GM23248 (cell line): ENCODE data around the gene ZBTB22. TPM values are rescaled to one million over a fixed set of nuclear protein-coding genes. Genes with fewer than 3 reads are reported as not detected.
"Not testable (repeated sequence)": the region's sequence is repeated elsewhere in the genome, so short reads cannot be mapped to it uniquely, and the experiment has no call there.

Source experiments
- DNase-seq: peaks from one replicate; pipeline ENCODE4 v3.0.0-alpha.2; 2015
- H2AFZ ChIP-seq: fragments of 200-600 bp; sonication (generic); 2 replicates; pipeline ENCODE4 v1.6.1; 2016; ENCODE audit warnings: antibody characterized with exemption
- H3F3A ChIP-seq: fragments of 200-600 bp; sonication (generic); 2 replicates; pipeline ENCODE4 v1.6.1; 2016; ENCODE audit warnings: mild to moderate bottlenecking, antibody characterized with exemption, mixed run types; ENCODE audit not compliant: insufficient read depth
- H3K27ac ChIP-seq: fragments of 200-600 bp; sonication (generic); 2 replicates; pipeline ENCODE4 v1.5.1; 2016; ENCODE audit warnings: mild to moderate bottlenecking
- H3K27me3 ChIP-seq: fragments of 200-600 bp; sonication (generic); replicated peaks from 2 replicates; pipeline ENCODE4 v1.6.1; 2016; ENCODE audit warnings: mild to moderate bottlenecking; ENCODE audit not compliant: insufficient read depth
- H3K36me3 ChIP-seq: fragments of 200-600 bp; sonication (generic); 2 replicates; pipeline ENCODE4 v1.6.1; 2016; ENCODE audit warnings: low read depth, mild to moderate bottlenecking
- H3K4me1 ChIP-seq: fragments of 200-600 bp; sonication (generic); 2 replicates; pipeline ENCODE4 v1.6.1; 2016; ENCODE audit warnings: mild to moderate bottlenecking; ENCODE audit not compliant: insufficient read depth
- H3K4me2 ChIP-seq: fragments of 200-600 bp; sonication (generic); one replicate; pipeline ENCODE4 v1.6.1; 2016; ENCODE audit warnings: mild to moderate bottlenecking; ENCODE audit not compliant: unreplicated experiment
- H3K4me3 ChIP-seq: fragments of 200-600 bp; sonication (generic); 2 replicates; pipeline ENCODE4 v1.5.1; 2016; ENCODE audit warnings: mild to moderate bottlenecking
- H3K79me2 ChIP-seq: fragments of 200-600 bp; sonication (generic); 2 replicates; pipeline ENCODE4 v1.6.1; 2016; ENCODE audit warnings: mild to moderate bottlenecking; ENCODE audit not compliant: insufficient read depth
- H3K9ac ChIP-seq: fragments of 200-600 bp; sonication (generic); 2 replicates; pipeline ENCODE4 v1.6.1; 2016; ENCODE audit warnings: mild to moderate bottlenecking
- H3K9me2 ChIP-seq: fragments of 200-600 bp; sonication (generic); 2 replicates; pipeline ENCODE4 v1.6.1; 2016; ENCODE audit warnings: mixed run types, mild to moderate bottlenecking, moderate library complexity; ENCODE audit not compliant: insufficient read depth
- H3K9me3 ChIP-seq: fragments of 200-600 bp; sonication (generic); one replicate; pipeline ENCODE4 v1.6.1; 2017; ENCODE audit warnings: low read depth
- H4K20me1 ChIP-seq: fragments of 200-600 bp; sonication (generic); 2 replicates; pipeline ENCODE4 v1.6.0; 2016; ENCODE audit not compliant: insufficient read depth
- EZH2 ChIP-seq: fragments of 200-600 bp; sonication (generic); IDR thresholded peaks from 2 replicates; pipeline ENCODE4 v1.6.1; 2018; ENCODE audit warnings: antibody characterized with exemption, mild to moderate bottlenecking; ENCODE audit not compliant: insufficient read depth, poor library complexity, severe bottlenecking
- EZH2phosphoT487 ChIP-seq: fragments of 200-600 bp; sonication (generic); IDR thresholded peaks from 2 replicates; pipeline ENCODE4 v1.6.1; 2018; ENCODE audit warnings: antibody characterized with exemption, moderate library complexity, mild to moderate bottlenecking, low read depth; ENCODE audit not compliant: insufficient read depth
- WGBS, 2 experiments: methylation state at CpG; one replicate each; pipeline ENCODE4 v1.1.6; 2015 to 2017; ENCODE audit warnings: low lambda C conversion rate in 2 of 2, low coverage in 1 of 2; ENCODE audit errors: missing lambda C conversion rate in 2 of 2; 5-methylcytosine and 5-hydroxymethylcytosine counted together
- in situ Hi-C: fragments of 300-500 bp; cut with MboI; formaldehyde crosslinking; loops from 2 replicates; pipeline ENCODE4 v1.15.0; 2020
- polyA plus RNA-seq: library from polyadenylated mRNA; unstranded; fragments of >200 nt; fragmentation: Nextera tagmentation; extraction: Ambion mirVana; gene quantifications from 2 replicates; pipeline ENCODE4 v1.2.1, GENCODE V29; 2016
- total RNA-seq: library from RNA; depleted of rRNA; stranded (reverse); fragments of >200 nt; shearing (Covaris generic); gene quantifications from 2 replicates; pipeline ENCODE4 v1.2.3, GENCODE V29; 2014

ZBTB22 gene
- total and polyA plus RNA-seq, 2 experiments from 2014 or later, result 9.8 to 18.3 TPM

DNA sequence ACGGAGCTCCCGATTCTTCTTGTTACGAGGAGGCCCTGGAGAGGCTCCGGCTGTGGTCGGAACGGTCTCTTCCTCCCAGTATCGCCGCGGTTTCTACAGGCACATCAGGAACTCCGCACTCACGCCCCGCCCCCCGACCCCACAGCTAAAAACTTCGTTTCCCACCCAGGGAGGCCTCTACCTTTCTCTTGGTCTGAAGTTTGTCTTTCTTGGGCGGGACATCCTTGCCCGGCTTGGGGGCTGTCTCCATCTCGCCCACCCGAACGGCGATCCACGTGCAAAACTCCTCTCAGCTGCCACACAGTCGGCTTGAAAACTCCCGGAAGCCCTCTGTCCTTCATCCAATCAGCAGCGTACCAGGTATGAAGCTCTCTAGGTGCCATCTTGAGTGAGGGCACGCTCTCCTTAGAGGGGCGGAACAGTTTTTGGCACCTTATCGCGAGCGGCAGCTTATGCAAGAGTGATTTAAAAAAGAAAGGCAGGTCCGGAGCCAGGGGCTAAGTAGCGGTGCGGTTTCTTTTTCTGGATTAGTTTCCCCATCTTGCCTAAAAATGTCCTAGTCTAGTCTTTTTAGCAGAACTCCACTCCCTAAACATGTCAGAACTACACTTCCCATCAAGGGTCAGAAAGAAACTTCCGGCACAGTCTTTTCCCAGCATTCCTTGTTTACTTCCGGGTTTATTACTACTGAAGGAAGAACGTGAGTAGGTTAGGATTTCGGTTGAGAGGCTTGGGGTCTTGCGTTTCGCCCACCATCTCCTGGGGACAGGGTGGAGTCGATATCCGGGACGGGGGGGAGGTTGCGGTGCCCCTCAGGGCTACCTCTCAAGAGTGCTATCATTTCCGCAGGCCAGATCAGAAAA, 28.4 kb downstream of the ZBTB22 start, which contains the start of the genes PFDN6 and WDR46:
PFDN6 (plus strand) TSS at position 681 of the 863 bp plus-strand sequence. CDS start 256 bp downstream, outside the sequence.
WDR46 (minus strand) TSS at position 319 of the 863 bp plus-strand sequence; CDS start at position 250, 69 bp downstream.
- DNase-seq, result peak; percentile 95

DNA sequence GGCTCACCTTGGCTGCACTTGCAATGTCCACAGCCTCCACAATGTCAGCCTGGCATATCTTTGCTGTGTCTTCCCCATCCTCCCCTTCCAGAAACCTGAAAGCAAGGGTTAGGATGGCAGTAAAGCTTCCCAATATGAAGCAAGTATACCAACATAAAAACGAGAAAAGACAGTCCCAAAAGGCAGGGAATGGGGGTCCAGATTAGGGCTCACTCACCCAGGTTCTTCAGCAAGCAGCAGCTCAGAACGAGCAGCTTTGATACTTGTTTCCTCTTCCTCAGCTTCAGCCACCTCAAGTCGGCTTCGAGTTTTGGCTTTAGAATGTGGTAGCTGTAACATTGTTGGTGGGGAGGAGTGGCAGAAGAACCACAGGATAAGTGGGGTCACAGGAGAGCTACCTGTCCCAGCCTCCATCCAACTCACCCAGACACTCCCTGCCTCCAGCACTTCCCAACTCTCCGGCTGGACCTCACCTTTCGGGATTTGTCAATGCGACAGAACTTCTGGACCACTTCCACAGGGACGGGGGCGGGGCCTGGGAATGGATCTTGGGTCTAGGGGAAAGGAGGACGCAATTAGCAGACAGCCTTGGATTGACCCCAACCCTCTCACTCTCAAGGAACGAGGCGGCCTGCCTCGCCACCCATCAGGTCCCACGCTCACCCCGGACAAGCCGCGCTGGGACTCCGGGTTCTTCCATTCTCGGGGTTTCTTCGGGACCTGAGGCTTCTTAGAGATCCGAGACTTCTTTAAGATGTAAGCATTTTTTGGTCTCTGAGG, 29.2 kb downstream of the ZBTB22 start:
- peaks cover 32% of the 10 kb centered on the region; the same call in 1 of the 2 replicates for H3K36me3 ChIP-seq

More for the DNA sequence above, 28.4 kb downstream of the ZBTB22 start, which contains the start of the genes PFDN6 and WDR46:
- no peak for TF ChIP-seq EZH2phosphoT487
- no peak for TF ChIP-seq EZH2
- Histone ChIP-seq H3K4me2 (peak within 1 kb of the TSS; percentile 99), H3K4me1 (peaks cover 13% of the 10 kb centered on the region), H3K9me3 (no peaks in the 10 kb centered on the region), H3F3A (no peaks in the 10 kb centered on the region), H3K4me3 (peak within 1 kb of the TSS; percentile 98), H3K9ac (peak within 1 kb of the TSS; percentile 94), H3K36me3 (peaks cover 25% of the 10 kb centered on the region; the same call in 1 of the 2 replicates), H3K79me2 (peaks cover 70% of the 10 kb centered on the region), H2AFZ (peak within 1 kb of the TSS; percentile 98), H3K9me2 (no peaks in the 10 kb centered on the region), H3K27ac (peak within 1 kb of the TSS; percentile 64), H3K27me3 (no peaks in the 10 kb centered on the region), H4K20me1 (no peaks in the 10 kb centered on the region)
- 1% methylated on average over 42 to 43 of the region's 43 CpGs for WGBS, 2 experiments
- in situ Hi-C loops, result no loop called here

DNA sequence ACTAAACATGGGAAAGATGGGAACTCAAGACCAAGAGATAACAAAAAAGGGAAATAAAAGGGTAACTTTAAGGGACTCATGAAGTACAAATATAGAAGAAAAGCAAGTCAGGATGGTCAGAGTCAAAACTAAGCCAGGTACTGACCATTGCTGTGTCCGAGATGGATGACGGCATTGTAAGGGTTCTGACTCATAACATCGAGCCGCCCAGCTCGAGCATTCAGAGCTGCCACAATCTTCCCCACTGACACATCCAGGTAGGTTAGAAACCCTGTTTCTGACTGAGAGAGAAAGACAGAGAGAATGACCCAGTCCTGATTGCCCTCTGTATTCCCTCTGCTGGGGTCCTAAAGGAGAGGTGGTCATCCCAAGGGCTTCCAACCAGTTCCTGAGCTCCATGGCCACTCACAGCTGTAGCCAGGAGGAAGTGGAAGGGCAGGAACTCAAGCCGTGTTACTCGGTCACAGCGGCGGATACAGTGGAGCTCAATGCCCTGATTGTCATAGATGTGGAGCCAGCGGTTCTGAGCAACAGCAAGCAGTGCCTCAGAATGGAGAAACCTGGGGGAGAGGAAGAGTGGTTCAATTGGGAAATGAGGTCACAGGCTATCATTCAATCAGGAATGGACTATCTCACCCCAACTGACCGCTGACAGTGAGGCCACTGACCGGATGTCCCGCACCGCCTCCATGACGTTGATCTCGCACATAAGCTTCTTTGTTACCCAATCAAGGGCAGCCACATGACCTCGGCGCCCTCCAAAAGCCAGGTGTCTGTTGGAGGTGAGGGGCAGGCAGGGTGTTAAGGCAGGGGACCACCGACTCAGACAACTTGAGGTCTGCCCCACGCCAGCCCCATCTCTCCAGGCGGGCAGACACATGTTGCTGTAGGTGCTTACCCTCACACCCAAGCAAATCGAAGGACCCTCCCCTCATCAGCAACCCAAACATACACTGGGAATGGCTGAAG, 30.3 kb downstream of the ZBTB22 start:
- no peak for TF ChIP-seq EZH2
- no peak for TF ChIP-seq EZH2phosphoT487
- no peak for DNase-seq
- in situ Hi-C loops, result no loop called here
- Histone ChIP-seq H3K4me3 (peak overlapping the region; percentile 98; the same call in 1 of the 2 replicates), H3F3A (no peaks in the 10 kb centered on the region), H3K9me3 (no peaks in the 10 kb centered on the region), H3K9me2 (no peaks in the 10 kb centered on the region), H3K36me3 (peaks cover 43% of the 10 kb centered on the region; the same call in 1 of the 2 replicates), H3K27ac (no peak overlapping the region), H3K4me1 (peaks cover 13% of the 10 kb centered on the region), H2AFZ (no peak overlapping the region), H3K27me3 (no peaks in the 10 kb centered on the region), H3K79me2 (peaks cover 86% of the 10 kb centered on the region), H4K20me1 (no peaks in the 10 kb centered on the region), H3K4me2 (peak overlapping the region; percentile 99), H3K9ac (peak overlapping the region; percentile 94; the same call in 1 of the 2 replicates)
- 91 to 93% methylated on average over 22 of the region's 22 CpGs for WGBS, 2 experiments

More for the DNA sequence above, 29.2 kb downstream of the ZBTB22 start:
- Histone ChIP-seq H3K4me1 (peaks cover 13% of the 10 kb centered on the region), H3K27me3 (no peaks in the 10 kb centered on the region), H3K9me2 (no peaks in the 10 kb centered on the region), H3K79me2 (peaks cover 78% of the 10 kb centered on the region), H4K20me1 (no peaks in the 10 kb centered on the region), H3K4me2 (peak overlapping the region; percentile 99), H3K9ac (peak overlapping the region; percentile 94), H3K9me3 (no peaks in the 10 kb centered on the region), H3K4me3 (peak overlapping the region; percentile 98), H3K27ac (peak overlapping the region; percentile 64), H2AFZ (peak overlapping the region; percentile 98), H3F3A (no peaks in the 10 kb centered on the region)
- in situ Hi-C loops, result no loop called here
- WGBS, 2 experiments, result 11% methylated on average over 21 of the region's 21 CpGs
- TF ChIP-seq EZH2phosphoT487 (no peak), EZH2 (no peak)
- DNase-seq, result peak; percentile 48

DNA sequence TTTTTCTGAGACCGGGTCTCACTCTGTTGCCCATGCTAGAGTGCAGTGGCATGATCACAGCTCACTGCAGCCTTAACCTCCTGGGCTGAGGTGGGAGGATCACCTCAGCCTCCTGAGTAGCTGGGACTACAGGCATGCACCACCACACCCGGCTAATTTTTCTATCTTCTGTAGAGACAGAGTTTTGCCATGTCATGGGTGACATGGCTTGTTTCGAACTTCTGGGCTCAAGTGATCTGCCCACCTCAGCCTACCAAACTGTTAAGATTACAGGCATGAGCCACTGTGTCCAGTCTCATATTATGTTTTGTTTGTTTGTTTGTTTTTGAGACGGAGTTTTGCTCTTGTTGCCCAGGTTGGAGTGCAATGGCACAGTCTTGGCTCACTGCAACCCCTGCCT, 32.3 kb downstream of the ZBTB22 start:
- in situ Hi-C loops, result not testable (repeated sequence)

More for the DNA sequence above, 32.3 kb downstream of the ZBTB22 start:
- 78 to 88% methylated on average over 4 of the region's 4 CpGs for WGBS, 2 experiments
- H4K20me1 ChIP-seq, H3K4me3 ChIP-seq, H2AFZ ChIP-seq, H3F3A ChIP-seq, H3K4me2 ChIP-seq, H3K9ac ChIP-seq, H3K9me2 ChIP-seq, H3K27me3 ChIP-seq, DNase-seq, H3K9me3 ChIP-seq, H3K27ac ChIP-seq, H3K4me1 ChIP-seq: not testable (repeated sequence)
- Histone ChIP-seq H3K36me3 (peaks cover 44% of the 10 kb centered on the region; the same call in 1 of the 2 replicates), H3K79me2 (peaks cover 71% of the 10 kb centered on the region)
